Stomach (tissue), 9 donors: ENCODE data around the gene BANF2. TPM values are rescaled to one million over a fixed set of nuclear protein-coding genes. Genes with fewer than 3 reads are reported as not detected.
A peak's percentile ranks its signal among the peaks of the same experiment; 100 is the strongest.

Experiments
- DNase-seq, 2 donors: peaks; one replicate each; pipeline versions ENCODE4 v3.0.0 to v3.0.0-alpha.2; 2013 to 2019
- H3K27ac ChIP-seq, 5 donors: fragments of 200-600 bp in 4 of 5; sonication (generic) in 4 of 5; one replicate each; pipeline ENCODE4 v1.5.1; 2013 to 2019; ENCODE audit warnings: mild to moderate bottlenecking in 1 of 5, moderate library complexity in 1 of 5
- H3K27me3 ChIP-seq, 3 donors: fragments of 200-600 bp; sonication (generic); one replicate each; pipeline ENCODE4 v1.5.1; 2017 to 2019; ENCODE audit warnings: mixed run types in 1 of 3
- H3K36me3 ChIP-seq, 4 donors: fragments of 200-600 bp; sonication (generic); 1 replicate in 3 of 4; 2 replicates in 1 of 4; pipeline ENCODE4 v1.5.1; 2016 to 2019
- H3K4me1 ChIP-seq, 4 donors: fragments of 200-600 bp; sonication (generic); one replicate each; pipeline ENCODE4 v1.5.1; 2016 to 2019
- H3K4me3 ChIP-seq, 4 donors: fragments of 200-600 bp; sonication (generic) in 3 of 4; one replicate each; pipeline ENCODE4 v1.5.1; 2016 to 2019; ENCODE audit warnings: mild to moderate bottlenecking in 1 of 4
- H3K9me3 ChIP-seq, 4 donors: fragments of 200-600 bp; sonication (generic); one replicate each; pipeline ENCODE4 v1.5.1; 2016 to 2019
- CTCF ChIP-seq, 7 experiments: fragments of 450-650 bp in 4 of 7; fragments of 200-600 bp in 3 of 7; sonication (generic) in 3 of 7; IDR thresholded peaks; one replicate each; pipeline ENCODE4 v1.5.1; 2016 to 2019; ENCODE audit warnings: antibody characterized with exemption in 7 of 7, control low read depth in 2 of 7, mild to moderate bottlenecking in 1 of 7
- EP300 ChIP-seq: sonication (generic); formaldehyde crosslinking; IDR thresholded peaks from one replicate; pipeline ENCODE4 v1.6.1; 2017; ENCODE audit warnings: antibody characterized with exemption
- POLR2A ChIP-seq, 4 donors: fragments of 450-650 bp; IDR thresholded peaks; one replicate each; pipeline ENCODE4 v1.6.1; 2016; ENCODE audit warnings: antibody characterized with exemption in 4 of 4, control low read depth in 2 of 4, mild to moderate bottlenecking in 1 of 4, moderate library complexity in 1 of 4
- POLR2AphosphoS5 ChIP-seq, 3 donors: sonication (generic); formaldehyde crosslinking; IDR thresholded peaks; one replicate each; pipeline ENCODE4 v1.6.1; 2016; ENCODE audit warnings: antibody characterized with exemption in 3 of 3
- WGBS, 5 donors: extraction: QIAGEN DNeasy Blood & Tissue Kit in 3 of 5; methylation state at CpG; one replicate each; pipeline versions ENCODE4 v1.1.5 to v1.1.7; 2013 to 2018; 5-methylcytosine and 5-hydroxymethylcytosine counted together
- intact Hi-C: fragments of 100-400 bp; cut with DNase I; formaldehyde crosslinking; loops from one replicate; pipeline ENCODE4 v1.15.1; 2023; ENCODE audit warnings: low total_unique reads
- polyA plus RNA-seq, 3 donors: library from polyadenylated mRNA; stranded (reverse); fragments of 200-250 nt; gene quantifications; one replicate each; pipeline ENCODE4 v1.2.3, GENCODE V29; 2013
- total RNA-seq, 5 donors: library from RNA; depleted of rRNA; stranded (reverse); fragments of >200 nt; gene quantifications; one replicate each; pipeline versions ENCODE4 v1.1.0 to v1.2.3, GENCODE V29; 2014 to 2016
- donor health status: healthy with polysubstance abuse.
- donor health status: Bipolar disorder and iron deficiency.
- donor health status: healthy.

The BANF2 gene
- total and polyA plus RNA-seq, 8 donors = not detected

- peak overlapping the region in 3 of 5 donors; percentile 29 to 45 (median 44) for H3K27ac ChIP-seq
- 60 to 78% (median 63%) methylated on average over 13 of the region's 13 CpGs for WGBS, 5 donors
These were observed 24.0 kb upstream of the BANF2 start for GRCh38 chr20:17675519-17676377.

GRCh38 chr20:17676378-17676759 is 23.4 kb upstream of the BANF2 start:
- H3K36me3 ChIP-seq = peaks cover 8 to 56% (median 33%) of the 10 kb centered on the region in 4 donors
- intact Hi-C loops = no loop called here
- DNase-seq = no peak

More at GRCh38 chr20:17675519-17676377, 24.0 kb upstream of the BANF2 start:
- TF ChIP-seq EP300 (no peak), CTCF (IDR thresholded peaks at IDR 0.05) (no peak), POLR2AphosphoS5 (IDR thresholded peaks at IDR 0.05) (no peak), POLR2A (IDR thresholded peaks at IDR 0.05) (no peak)
- Histone ChIP-seq H3K36me3 (peaks cover 8 to 56% (median 34%) of the 10 kb centered on the region in 4 donors), H3K4me1 (peaks cover 53 to 99% (median 92%) of the 10 kb centered on the region in 4 donors), H3K9me3 (no peaks in the 10 kb centered on the region), H3K27me3 (no peaks in the 10 kb centered on the region), H3K4me3 (no peak overlapping the region)
- DNase-seq = no peak
- intact Hi-C loops = no loop called here

GRCh38 chr20:17676942-17677341 is 22.8 kb upstream of the BANF2 start:
- no peak overlapping the region for H3K4me3 ChIP-seq
- peaks cover 8 to 51% (median 32%) of the 10 kb centered on the region in 4 donors for H3K36me3 ChIP-seq
- WGBS, 5 donors = 86 to 95% (median 90%) methylated on average over 2 of the region's 2 CpGs
- peak overlapping the region in 3 of 5 donors; percentile 29 to 45 (median 44) for H3K27ac ChIP-seq
- no peak for DNase-seq
- H3K9me3 ChIP-seq = no peaks in the 10 kb centered on the region
- TF ChIP-seq POLR2A (IDR thresholded peaks at IDR 0.05) = no peak
- TF ChIP-seq POLR2AphosphoS5 (IDR thresholded peaks at IDR 0.05) = no peak
- TF ChIP-seq CTCF (IDR thresholded peaks at IDR 0.05) = no peak
- TF ChIP-seq EP300 = no peak
- H3K4me1 ChIP-seq = peaks cover 53 to 87% (median 80%) of the 10 kb centered on the region in 4 donors
- intact Hi-C loops = no loop called here
- H3K27me3 ChIP-seq = no peaks in the 10 kb centered on the region

More at GRCh38 chr20:17676378-17676759, 23.4 kb upstream of the BANF2 start:
- no peak for TF ChIP-seq EP300
- no peak for TF ChIP-seq CTCF (IDR thresholded peaks at IDR 0.05)
- TF ChIP-seq POLR2A (IDR thresholded peaks at IDR 0.05) = no peak
- TF ChIP-seq POLR2AphosphoS5 (IDR thresholded peaks at IDR 0.05) = no peak
- Histone ChIP-seq H3K9me3 (no peaks in the 10 kb centered on the region), H3K4me1 (peaks cover 53 to 93% (median 86%) of the 10 kb centered on the region in 4 donors), H3K4me3 (no peak overlapping the region), H3K27me3 (no peaks in the 10 kb centered on the region), H3K27ac (peak overlapping the region in 3 of 5 donors; percentile 29 to 45 (median 44))
- 56 to 73% (median 70%) methylated on average over 4 of the region's 4 CpGs for WGBS, 5 donors

GRCh38 chr20:17678295-17678694 is 21.5 kb upstream of the BANF2 start:
- Histone ChIP-seq H3K4me1 (peaks cover 54 to 82% (median 81%) of the 10 kb centered on the region in 4 donors), H3K27ac (peak overlapping the region in 3 of 5 donors; percentile 53 to 97 (median 95)), H3K27me3 (no peaks in the 10 kb centered on the region), H3K4me3 (no peak overlapping the region), H3K36me3 (peaks cover 8 to 49% (median 30%) of the 10 kb centered on the region in 4 donors), H3K9me3 (no peaks in the 10 kb centered on the region)
- intact Hi-C loops = no loop called here
- TF ChIP-seq POLR2A (IDR thresholded peaks at IDR 0.05) (no peak), CTCF (IDR thresholded peaks at IDR 0.05) (no peak), POLR2AphosphoS5 (IDR thresholded peaks at IDR 0.05) (no peak), EP300 (no peak)
- WGBS, 5 donors = 45 to 64% (median 54%) methylated on average over 2 of the region's 2 CpGs
- no peak for DNase-seq
